OCI-LY7 (cell line): ENCODE data around the gene CRIM1.

Source experiments
- CTCF ChIP-seq: fragments of 200-600 bp; sonication (generic); conservative IDR thresholded peaks from 2 replicates; pipeline ENCODE4 v1.5.1; 2014; ENCODE audit warnings: mild to moderate bottlenecking, antibody characterized with exemption, low read length, moderate library complexity, mixed read lengths
- EZH2phosphoT487 ChIP-seq: fragments of 200-600 bp; sonication (generic); IDR thresholded peaks from 2 replicates; pipeline ENCODE4 v1.6.1; 2018; ENCODE audit warnings: low read depth, borderline replicate concordance, mild to moderate bottlenecking, mixed run types, antibody characterized with exemption, low read length, moderate library complexity, mixed read lengths

DNA sequence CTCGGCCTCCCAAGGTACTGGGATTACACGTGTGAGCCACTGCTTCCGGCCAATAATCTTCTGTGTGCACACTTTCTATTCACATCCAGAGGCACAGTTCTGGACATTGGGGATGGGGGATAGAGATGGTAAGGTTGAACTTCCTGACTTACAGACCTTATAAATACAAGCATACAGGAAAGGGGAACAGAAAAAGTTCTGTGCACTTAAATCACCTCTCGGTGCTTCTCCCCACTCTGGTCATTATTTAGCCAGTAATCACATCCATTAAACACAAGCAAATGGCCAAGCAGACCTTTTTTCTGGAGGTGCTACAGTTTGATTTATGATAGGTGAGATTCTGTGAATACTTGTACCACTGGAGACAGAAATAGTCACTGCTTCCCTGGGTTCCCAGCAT is 110.6 kb downstream of the CRIM1 start:
- TF ChIP-seq CTCF (no peak), EZH2phosphoT487 (no peak)
